HG03460 (cell line): Measurements from ENCODE around the gene ADRM1.

Experiments used
- ATAC-seq: cut with Tn5 transposase; IDR thresholded peaks from one replicate; pipeline ENCODE4 v1.9.1; 2021; ENCODE audit not compliant: unreplicated experiment

Gene ADRM1

DNA sequence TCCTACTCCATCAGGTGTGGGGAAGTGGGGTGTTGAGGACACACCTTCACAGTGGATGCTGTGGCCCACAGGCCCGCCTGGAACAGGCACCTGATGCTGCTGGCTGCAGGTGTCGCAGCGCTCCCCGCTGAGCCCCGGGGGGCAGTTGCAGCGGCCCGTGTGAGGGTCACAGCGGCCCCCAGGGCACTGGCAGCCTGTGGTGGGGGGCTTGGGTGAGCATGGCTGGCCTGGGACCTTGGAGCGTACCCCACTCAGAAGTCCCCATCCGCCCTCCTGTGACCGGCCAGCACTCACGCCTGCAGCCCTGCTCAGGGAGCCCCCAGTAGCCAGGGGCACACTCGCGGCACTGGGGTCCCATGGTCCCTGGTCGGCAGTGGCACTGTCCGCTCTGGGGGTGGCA, 19.2 kb downstream of the ADRM1 start:
- ATAC-seq: no peak

DNA sequence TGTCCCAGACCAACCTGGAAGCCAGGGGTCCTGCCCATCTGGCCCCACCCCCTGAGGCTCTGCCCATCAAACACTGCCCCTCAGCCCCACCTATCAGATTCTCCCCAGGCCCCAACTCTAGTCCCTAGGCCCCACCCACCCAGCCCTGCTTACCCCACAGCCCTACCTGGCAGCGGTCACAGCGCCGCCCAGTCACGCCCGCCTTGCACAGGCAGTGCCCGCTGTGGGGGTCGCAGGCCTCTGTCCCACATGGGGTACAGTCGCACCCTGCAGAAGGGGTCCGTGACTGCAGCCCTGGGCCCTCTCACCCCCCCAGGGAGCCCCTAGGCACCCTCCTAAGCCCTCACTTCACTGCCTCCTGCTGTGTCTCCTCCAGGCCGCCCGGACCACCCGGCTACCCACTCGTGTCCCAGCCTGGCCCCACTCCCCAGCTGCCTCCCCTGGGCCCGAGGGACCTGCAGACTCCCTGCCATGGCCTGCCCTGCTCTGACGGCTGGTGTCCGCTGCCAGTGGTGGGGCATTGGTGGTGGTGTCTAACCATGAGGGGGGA, 19.8 kb downstream of the ADRM1 start:
- ATAC-seq: no peak

DNA sequence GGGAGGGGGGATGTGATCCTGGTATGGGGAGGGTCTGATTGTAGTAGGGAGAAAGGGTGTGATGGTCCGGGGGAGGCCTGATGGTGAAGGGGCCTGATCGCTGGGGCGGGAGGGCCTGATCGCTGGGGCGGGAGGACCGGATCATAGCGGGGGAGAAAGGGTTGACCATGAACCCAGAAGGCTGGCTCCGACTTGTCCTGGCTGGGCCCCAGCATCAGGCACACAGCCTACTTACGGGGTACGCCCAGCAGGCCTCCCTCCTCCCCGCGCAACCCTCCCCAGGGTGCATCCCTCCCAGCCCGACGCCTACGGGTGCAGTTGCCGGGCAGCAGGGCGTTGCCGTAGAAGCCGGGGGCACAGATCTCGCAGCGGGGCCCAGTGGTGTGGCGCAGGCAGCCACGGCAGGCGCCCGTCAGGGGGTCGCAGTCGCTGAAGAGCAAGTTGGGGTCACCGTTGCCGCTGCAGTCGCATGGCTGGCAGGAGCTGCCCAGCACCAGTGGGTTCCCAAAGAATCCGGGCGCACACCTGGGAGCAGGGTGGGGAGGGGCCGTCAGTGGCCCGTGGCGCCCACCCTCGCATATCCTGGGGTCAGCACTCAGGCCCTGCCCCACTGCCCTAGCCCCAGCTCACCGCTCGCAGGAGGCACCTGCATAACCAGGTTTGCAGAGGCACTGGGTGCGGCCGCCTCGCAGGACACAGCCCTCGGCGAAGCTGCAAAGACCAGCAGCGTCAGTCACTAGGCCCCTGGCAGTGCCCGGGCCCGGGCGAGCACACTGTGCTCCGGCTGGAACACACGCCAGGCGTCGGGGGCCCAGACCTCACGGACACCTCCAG, 20.6 kb downstream of the ADRM1 start:
- ATAC-seq: no peak

DNA sequence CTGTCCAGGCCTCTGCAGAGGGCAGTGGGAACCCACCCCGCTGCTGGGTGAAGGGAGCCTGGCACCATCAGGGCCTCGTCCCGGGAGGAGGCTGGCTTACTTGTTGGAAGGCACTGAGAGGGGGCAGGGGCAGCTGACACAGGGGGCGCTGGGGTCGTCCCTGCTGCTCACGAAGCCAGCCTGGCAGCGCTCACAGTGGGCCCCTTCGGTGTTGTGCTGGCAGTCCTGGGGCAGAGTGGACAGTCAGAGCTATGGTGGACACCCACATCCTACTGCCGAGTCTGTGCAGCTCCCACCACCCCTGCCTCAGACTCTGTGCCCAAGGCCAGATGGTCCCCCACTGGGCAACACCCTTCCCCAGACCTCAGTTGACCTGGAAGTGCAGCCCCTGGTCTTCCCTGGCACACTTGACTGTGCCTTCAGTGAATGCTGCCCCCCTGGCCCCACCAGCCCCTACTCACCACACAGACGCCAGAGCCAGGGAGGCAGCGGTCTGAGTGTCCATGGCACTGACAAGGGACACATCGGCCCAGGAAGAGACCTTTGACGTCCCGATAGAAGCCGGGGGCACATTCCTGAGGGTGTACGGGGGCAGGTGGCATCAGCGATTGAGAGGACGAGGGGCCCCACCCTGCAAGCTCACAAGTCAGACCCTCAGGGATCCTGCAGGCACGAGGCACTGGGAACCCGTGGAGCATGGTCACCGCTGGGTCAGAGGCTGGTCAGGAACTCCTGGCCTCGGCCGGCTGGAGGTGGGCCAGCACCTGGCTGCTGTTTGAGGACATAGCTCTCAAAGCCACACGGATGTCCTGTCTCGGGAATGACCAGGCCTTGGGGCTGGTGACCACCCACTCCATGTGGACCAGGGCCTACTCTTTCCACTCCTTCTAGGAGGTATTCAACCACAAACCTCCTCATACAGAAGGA, 21.4 kb downstream of the ADRM1 start:
- no peak for ATAC-seq

DNA sequence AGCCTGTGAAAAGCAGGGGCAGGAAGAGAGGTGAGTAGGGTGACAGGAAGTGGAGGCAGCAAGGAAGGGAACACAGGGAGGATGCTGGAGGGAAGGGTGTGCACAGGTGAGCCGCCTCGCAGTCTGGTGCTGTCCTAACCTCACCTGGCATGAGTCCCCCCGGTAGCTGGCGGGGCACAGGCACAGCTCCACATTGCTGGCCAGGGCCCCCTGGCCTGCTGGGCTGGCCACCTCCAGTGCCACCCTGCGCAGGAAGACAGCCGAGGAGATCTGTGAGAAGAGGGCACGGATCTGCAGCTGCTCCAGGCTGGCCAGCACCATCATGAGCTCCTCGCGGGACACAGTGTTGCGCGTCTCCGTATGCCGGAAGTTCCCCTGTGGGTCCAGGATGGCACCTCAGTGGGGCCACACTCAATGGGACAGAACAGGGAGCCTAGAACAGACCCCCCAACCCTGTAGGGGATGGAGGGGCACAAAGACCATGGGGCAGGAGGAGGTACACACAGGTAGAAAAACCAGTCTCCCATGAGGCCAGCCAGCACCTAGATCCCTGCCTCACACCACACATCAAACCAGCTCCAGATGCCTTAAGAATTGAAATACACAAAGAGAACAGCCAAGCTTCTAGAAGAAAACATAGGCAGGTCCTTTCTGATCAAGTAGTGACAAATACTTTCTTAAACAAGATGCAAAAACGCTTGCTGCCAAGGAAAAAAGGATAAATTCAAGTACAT, 22.5 kb downstream of the ADRM1 start:
- ATAC-seq: no peak

DNA sequence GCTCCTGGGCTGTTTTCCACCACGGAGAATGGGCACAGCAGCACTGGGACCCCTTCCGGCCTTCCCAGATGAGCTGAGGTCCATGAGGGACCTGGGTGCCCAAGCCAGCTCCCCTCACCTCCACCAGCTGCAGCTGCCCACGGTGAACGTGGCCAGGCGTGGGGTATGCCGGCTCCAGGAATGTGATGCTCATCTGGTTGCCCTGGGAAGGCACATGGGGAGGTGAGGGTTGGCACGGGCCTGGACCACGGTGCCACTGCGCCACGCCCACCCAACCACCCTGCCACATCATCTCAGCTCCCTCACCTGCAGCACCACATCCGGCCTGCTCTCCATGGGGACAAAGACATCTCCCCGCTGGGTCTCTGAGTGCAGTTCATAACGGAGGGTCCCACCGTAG, 23.8 kb downstream of the ADRM1 start:
- ATAC-seq: no peak

DNA sequence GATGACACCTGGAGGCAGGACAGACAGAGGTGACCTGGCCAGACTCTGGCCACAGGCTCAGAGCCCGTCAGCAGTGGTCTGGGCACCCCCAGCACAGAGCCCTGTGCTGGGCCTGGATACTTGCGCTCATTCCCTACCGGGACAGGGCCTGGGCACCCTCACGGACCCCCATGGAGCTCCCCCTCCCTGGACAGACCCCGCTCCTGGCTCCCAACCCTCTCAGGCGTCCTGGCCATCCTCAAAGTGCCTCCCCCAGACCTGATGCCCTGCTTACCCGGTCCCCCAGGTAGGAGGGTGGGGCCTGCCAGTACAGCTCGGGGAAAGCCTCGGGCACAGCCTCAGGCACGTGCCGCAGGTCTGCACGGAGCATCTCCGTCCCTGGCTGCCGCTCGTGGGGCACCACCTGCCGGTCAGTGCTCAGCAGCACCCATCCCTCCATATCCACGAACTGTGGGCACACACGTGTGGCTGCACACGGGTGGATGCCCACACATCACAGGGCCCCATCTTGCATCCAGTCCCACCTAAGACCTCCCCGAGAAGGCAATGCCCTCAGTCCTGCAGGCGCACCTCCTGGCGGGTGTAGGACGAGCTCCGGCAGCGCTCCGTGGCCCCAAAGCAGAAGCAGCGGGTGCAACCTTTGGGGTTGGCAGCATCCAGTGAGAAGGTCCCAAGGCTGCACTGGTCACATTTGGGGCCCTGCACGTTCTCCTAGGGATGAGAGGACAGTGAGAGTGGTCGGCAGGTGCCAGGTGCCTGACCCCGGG, 24.3 kb downstream of the ADRM1 start:
- no peak for ATAC-seq

DNA sequence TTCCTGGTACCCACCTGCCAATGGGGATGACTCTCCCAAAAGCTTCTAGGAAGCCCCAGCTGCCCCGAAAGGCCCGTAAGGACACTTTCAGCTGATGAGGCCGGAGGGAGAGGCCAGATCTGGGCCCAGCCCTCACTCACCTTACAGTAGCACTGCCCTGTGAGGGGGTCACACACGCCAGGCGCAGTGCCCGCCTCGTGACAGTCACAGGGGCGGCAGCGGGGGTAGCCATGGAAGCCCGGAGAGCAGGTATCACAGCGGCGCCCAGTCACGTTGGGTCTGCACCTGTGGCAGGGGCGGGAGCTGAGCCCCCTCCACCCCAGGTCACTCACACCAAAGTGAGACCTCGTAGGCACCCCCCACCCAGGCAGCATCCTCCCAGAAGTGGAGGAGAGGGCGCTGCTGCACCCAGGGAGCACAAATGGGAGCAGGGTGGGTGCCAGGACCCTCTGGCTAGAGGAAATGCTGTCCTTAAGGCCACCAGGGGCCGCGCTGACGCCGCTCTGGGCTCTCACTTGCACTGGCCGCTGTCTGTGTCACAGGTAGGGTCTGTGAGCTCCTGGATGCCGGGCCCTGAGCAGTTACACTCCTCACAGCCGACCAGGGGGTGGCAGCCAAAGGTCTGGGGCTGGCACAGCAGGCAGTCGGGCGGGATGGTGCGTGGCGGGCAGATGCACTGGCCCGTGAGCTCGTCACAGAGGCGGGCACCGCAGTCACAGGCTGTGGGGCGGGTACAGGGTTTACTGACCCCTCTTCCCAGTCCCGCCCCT, 25.1 kb downstream of the ADRM1 start:
- no peak for ATAC-seq

DNA sequence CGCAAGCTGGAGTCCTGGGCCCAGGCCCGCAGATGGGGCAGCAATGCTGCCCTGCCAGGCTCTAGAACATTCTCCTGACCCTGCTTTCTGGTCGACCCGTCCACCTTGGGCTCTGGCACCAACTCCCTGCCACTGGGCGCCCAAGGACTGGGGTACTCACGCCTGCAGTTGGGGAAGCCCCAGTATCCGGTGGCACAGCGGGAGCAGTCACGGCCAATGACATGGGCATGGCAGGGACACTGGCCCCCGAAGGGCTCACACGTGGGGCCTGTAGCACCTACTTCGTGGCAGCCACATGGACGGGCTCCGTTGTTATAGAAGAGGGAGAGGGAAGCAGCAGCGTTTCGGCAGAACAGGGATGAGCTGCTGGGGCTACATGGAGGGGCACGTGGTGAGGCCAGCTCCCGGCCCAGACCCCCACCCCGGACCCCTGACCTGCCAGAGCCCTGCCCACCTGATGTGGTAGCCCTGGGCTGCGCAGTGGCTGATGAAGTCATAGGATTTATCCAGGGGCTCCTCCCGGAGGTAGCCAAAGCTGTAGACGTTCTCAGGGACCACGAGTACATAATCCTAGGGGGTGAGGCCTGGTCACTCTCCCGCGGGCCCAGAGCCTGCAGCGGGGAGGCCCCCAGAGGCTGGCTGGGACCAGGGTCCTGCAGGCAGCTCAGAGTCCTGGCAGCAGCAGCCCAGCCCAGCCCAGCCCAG, 26.0 kb downstream of the ADRM1 start:
- ATAC-seq: no peak

DNA sequence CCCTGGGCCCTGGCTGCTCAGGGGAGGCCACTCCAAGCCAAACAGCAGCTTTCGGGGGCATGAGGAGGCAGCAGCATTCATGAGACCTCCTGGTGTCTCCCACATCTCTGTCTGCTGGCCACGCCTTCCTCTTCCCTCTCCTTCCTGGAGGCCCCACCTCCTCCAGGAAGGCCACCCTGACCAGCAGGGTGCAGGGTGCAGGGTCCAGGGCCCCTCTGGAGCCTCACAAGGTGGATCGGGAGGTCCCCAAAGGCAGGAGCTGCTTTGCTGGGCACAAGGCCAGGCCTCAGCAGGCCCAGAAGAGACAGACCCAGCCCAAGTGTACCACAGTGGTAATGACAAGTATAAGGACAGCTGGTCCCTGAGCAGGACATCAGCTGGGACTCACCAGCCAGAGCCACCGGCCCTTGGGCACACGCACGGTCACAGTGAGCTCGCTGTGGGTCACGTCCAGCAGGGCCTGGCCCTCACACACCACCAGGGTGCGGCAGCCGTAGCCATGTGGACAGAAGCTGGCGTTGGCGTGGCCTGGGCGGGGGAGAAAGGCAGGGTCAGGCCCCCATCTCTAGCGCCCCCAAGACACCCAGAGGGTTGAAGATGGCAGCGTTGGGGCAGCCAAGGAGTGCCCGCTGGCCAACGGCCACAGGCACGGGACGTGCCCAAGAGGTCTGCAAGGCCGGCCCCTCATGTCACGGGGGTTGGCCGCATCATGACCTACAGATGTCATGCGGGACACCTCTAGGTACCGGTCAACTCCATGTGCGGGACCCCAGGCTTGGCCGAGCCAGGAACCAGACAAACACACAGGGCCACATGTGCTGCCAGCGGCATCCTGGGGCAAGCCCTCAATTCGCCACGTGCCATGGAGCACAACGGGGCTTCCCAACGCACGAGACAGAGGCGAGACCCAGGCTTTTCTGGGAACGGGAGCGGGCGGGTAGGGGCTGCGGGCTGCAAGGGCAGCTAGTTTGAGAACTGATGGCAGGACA, 26.9 kb downstream of the ADRM1 start:
- ATAC-seq: no peak

DNA sequence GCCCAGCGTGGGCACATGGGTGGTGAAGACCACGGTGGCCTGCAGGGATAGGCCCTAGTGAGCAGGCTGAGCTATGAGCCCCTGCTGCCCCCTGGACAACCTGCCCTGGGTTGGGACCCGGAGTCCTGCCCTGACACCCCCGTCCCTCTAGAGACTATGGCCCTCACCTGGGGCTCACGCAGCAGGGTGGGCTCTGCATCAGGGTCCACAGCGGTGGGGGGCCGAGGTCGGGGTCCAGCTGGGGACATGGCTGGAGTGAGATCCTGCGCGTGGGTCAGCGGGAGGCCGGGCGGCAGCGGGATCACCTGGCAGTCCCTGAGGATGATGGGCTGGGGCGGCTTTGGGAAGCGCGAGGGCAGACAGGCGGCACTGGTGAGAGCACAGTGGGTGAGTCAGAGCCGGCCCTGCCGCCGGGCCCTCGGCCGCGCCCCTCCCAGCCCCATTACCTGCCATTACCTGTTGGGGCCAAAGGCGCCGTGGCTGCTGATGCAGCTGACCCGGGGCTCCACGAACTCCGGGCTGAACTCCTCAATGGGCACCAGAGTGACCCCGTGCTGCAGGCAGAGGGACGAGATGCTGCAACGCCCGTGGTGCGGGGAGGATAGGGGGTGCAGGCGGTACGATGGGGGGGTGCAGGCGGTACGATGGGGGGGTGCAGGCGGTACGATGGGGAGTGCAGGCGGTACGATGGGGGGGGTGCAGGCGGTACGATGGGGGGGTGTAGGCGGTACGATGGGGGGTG, 27.9 kb downstream of the ADRM1 start:
- no peak for ATAC-seq

DNA sequence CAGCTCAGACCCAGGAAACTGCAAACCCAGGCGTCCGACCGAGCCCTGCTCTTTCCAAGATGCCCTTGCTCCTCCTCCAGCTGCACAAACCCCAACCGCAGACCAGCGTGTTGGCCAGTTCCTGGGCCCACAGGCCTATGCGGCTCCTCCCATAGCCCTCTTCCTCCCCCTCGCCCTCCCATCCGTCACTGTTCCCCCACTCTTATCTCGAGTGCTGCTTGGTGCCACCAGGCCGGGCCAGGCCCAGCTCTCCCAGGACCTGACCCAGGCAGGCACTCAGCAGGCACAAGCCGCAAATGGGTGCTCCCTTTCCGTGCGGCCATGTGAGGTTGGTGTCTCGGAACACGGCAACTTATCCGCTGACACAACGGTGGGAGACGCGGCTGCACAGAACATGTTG, 28.6 kb downstream of the ADRM1 start:
- ATAC-seq: no peak

DNA sequence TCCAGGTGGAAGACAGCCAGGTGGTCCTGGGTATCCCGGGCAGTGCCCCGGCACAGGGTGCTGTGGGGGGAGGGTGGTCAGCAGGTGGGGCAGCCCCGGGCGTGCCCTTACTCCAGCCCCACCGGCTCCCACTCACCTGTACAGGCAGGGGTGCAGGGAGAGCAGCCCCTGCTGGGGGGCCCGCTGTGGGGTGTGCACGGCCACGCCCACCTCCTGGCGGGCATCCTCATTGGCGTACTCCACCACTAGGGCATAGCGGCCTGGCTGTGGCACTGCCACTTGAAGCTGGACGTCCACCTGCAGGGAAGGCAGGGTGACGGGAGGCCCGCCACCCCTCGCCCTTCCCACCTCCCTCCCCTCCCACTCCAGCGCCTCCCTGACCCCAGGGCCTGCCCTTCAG, 29.6 kb downstream of the ADRM1 start:
- no peak for ATAC-seq

DNA sequence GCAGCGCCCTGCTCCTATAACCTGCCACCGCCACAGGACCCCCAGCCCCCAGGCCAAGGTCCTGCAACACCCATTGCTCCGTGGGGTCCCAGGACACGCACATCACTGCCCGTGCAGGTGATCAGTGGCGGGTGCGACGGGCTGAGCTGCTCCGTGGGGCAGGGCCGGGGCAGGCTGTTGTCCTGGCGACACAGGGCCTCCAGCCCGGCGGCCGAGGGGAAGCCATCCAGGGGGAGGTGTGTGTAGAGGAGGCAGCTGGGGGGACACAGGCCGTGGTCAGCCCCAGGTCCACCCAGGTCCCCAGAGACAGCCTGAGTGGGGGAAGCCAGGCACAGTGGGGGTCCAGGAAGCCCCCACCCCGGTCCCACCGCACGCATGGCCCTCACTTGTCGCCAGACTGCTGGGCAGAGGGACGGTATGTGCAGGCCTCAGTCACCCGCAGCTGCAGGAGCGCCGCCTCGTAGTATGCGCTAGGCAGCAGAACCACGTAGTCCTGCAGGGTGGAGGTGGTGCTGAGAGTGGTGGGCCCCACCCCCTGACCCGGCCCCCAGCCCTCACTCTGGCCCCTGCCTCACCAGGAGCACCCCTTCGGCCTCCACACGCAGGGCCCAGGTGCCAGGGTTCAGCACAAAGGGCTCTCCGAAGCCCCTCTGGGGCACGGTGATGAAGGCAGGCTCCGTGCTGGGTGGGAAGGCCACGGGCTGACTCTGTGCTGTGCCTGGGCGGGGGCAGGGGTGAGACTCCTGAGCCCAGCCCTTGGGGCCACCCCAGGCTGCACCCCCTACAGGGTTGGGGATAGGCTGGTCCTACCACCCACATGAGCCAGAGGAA, 30.4 kb downstream of the ADRM1 start:
- no peak for ATAC-seq

DNA sequence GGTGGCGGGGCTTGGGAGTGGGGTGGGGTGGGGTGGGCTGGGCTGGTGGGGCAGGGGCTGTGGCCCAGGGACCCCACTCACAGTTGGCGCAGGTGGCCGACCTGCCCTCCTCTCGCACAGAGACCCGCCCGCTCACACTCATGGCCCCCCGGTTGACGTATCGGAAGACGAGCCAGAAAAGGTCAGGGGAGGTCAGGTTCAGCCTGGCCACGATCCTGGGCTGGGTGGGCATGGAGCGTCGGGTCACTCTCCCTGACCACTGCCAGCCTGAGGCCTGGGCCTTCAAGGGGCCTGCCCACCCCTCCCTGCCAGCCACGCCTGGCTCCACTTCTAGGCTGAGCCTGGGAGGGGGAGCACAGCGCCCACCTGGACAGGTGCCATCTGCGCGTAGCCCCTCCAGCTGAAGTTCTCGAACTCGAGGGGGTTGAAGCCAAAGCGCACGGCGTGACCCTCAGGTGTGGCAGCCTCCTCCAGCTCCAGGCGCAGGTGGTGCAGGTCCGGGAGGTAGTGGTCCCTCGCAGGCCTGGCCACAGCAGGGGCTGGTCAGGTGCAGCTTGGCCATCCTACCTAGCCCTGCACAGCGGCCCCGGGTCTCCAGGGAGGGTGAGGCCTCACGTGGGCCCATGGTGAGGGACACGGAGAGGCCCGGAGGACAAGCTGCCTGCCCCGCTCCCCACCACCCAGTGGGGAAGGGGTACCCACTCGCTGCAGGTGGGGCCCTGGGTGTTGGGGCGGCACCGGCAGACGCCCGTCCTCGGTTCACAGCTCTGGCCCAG, 31.2 kb downstream of the ADRM1 start:
- no peak for ATAC-seq

DNA sequence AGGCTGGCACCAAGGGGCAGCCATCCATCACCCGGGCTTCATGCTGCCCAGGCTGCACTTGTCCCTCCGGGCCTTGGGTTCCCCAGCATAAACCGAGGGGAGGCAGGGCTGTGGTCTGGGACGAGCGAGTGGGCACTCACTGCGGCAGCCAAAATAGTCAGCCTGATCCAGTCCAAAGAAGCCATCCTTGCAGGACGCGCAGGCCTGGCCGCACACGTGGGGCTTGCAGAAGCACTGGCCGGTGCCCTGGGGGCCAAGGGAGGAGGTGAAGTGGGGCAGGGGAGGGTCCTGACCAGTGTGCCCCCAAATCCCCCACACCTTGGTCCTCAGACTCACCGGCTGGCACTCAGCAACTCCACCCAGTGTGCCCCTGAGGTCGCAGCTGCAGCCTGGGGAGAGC, 32.1 kb downstream of the ADRM1 start:
- ATAC-seq: no peak
